GM12873 (cell line): ENCODE results near the gene KCTD1.

Source experiments
- TF ChIP-seq, protein P1 (sequence below): IDR thresholded peaks from 2 replicates; pipeline ENCODE4 v1.5.1; 2012; ENCODE audit warnings: low read depth, mild to moderate bottlenecking, moderate library complexity, low read length, control low read depth; ENCODE audit not compliant: insufficient read depth; ENCODE audit errors: missing control alignments

KCTD1 gene

DNA sequence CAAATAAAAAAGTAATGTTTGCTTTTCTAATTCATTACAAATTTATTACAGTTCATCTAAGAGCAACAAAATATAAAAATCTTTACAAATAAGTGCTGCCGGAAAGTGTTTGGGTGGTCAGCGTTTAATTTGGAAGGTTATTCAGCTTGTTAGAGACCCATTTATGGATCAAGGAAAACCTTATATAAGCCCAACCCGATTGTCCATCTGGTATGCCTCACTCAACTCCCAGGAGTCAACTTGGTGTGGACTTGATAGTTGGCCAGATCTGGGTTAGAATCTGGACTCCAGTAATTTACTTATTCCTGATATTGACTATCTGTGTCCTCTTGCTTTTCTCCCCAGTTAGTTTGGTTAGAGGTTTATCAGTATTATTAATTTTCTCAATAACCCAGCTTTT lies 106.2 kb downstream of the KCTD1 start:
- TF ChIP-seq, protein P1, sequence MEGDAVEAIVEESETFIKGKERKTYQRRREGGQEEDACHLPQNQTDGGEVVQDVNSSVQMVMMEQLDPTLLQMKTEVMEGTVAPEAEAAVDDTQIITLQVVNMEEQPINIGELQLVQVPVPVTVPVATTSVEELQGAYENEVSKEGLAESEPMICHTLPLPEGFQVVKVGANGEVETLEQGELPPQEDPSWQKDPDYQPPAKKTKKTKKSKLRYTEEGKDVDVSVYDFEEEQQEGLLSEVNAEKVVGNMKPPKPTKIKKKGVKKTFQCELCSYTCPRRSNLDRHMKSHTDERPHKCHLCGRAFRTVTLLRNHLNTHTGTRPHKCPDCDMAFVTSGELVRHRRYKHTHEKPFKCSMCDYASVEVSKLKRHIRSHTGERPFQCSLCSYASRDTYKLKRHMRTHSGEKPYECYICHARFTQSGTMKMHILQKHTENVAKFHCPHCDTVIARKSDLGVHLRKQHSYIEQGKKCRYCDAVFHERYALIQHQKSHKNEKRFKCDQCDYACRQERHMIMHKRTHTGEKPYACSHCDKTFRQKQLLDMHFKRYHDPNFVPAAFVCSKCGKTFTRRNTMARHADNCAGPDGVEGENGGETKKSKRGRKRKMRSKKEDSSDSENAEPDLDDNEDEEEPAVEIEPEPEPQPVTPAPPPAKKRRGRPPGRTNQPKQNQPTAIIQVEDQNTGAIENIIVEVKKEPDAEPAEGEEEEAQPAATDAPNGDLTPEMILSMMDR = no peak

DNA sequence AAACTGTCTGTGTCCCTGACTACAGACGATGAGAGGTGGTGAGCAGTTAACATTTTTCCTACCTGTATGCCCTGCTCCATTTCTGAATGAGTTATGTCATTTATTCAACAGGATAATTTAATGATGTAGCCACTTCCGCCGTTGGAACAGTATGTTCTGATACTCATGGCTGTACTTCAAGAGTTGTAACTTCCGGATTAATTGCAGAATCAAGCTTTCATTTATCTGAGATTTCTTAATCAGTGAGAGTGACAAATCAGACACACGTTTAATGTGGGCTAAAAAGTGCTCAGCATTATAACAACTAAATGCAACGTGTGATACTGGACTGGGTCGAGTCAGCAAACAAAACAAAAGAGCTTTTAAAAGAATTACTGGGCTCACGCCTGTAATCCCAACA lies 107.7 kb downstream of the KCTD1 start:
- TF ChIP-seq, protein P1 = no peak

GRCh38 chr18:26439537-26439936 lies 108.8 kb downstream of the KCTD1 start:
- TF ChIP-seq, protein P1 = no peak

- TF ChIP-seq, protein P1 = no peak
Measured at GRCh38 chr18:26438980-26439379, 109.4 kb downstream of the KCTD1 start.

DNA sequence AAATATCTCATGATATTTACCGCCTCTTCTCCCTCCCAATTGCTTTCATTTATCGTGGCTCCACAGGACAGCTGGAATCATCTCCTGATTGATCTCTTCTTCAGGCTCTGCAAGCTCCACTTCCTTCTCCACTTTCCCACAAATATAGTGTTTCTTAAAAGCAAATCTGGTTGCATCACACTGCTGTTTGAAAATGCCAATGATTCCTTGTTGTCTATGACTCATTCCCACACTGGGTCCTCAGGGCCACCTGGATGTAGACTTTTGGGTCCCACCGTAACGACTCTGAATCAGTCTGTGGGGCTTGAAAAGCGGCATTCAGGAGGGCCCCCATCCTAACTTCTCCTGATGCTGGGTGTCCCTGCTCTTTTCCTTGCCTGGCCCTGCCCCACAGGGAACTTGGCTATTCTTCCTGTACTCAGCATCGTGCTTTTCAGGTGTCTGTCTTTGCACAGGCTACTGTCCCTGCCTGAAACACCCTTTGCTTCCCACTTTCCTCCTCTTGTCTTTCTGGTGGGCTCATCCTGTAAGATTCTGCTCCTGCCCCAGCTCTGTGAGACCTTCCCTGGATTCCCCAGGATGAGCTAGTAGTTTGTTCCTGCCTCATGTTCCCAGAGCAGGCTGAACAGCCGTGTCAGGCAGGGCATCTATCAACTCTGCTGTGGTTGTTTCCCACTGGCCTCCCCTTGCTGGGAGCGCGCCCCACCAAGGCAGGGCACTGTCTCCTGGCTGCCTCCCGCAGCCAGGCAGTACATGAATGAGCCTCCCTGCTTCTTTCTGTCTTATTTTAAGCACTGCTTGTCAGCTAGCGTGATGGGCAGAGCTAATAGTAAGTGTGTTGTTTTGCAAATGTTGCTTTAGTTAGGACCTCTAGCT lies 111.9 kb downstream of the KCTD1 start:
- TF ChIP-seq, protein P1 = no peak

- TF ChIP-seq, protein P1 = no peak
Measured at GRCh38 chr18:26435415-26436095, 112.8 kb downstream of the KCTD1 start.

- TF ChIP-seq, protein P1 = no peak
Measured at GRCh38 chr18:26434887-26435286, 113.5 kb downstream of the KCTD1 start.
